ENCODE data around the gene HIRA.
"Not testable (repeated sequence)": the region's sequence is repeated elsewhere in the genome, so short reads cannot be mapped to it uniquely, and the experiment has no call there.

HIRA gene

DNA sequence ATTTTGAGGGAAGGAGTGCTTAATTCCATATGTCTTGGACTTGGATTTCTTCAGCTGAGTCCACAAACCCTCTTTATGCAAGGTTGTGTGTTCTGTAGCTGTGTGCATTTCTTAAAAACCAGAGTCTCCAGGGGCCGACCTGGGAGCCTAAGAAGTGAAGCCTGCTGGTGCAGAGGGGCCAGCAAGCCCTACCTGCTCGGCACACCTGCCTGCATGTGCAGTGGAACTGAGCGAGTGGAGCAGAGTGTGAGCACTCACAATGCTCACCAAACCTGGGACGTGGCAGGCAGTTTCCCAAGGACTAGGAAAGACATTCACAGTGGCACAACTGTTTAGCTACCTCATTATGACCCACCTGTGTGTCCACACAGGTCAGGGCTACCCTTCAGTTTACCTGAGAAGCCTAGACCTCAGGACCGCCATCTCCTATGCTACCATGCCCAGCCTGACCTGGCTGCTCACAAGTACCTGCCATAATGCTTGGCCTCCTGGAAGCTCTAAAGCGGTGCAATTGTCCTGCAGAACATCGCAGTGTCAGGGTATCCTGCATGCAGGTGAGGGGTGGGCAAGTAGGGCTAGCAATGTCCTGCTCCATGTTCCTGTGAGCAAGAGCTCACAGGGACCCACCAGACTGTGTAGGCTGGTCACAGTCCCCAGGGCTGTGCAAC, 12.1 kb upstream of the HIRA start:
- DNase-seq = no peak

DNA sequence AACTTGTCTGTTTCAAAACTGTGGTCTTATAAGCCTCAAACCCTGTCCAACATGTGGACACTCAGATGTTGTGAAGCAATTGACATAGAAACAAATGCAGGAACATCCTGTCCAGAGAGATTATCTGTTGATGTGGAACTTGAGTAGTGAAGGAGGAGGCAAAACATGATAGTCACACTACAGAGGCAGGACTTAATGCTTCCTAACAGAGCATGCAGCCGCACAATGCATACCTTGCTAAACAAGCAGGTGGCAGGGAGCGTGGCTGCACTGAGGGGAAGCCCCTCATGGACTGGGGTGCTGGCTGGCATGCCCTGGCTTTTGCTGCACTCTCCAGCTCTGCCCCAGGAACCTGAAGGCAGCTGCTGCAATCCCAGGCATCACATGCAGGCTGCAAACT, 10.6 kb upstream of the HIRA start:
- no peak for DNase-seq

DNA sequence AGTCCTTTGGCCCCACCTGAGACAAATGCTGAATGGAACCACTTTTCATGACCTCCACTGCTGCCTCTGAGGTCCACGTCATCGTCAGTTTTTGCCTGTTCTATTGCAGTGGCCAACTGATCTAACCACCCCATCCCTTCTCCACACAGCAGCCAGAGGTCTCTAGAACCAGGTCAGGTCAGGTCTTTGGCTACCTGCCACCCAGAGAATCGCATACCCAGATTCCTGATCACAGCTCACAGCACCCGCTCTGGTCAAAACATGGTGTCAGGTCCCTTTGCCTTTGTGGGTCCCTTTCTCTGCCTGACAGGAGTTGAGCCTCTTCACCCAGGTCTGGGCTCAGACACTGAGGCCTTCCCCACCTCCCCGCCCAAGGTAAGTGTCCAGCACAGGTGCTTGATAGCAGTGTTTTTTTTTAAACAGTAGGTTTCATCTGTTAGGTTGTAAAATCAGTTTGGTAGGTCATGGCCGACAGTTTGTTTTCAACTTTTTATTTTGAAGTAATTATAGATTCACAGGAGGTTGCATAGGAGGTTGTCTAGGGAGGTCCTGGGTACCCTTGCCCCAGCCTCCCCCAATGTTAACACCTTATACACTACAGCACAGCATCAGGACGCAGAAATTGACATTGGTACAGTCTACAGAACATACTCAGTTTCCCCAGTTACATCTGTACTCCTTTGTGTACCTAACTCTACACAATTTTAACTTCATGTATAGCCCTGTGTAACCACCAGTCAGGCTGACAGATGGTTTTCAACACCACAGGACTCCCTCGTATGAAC, 9.1 kb upstream of the HIRA start:
- DNase-seq = no peak

DNA sequence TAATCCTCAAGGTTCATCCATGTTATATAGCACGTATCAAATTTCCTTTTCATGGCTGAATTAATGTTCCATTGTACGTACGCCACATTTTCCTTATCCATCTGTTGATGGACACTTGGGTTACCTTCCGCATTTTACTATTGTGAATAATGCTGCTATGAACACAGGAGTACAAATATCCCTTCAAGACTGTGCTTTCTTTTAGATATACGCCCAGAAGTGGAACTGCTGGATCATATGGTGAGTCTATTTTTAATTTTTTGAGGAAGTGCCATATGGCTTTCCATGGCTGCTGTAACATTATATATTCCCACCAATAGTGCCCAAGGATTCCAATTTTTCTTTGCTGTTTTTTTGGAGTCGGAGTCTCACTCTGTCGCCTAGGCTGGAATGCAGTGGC, 6.8 kb upstream of the HIRA start:
- DNase-seq = peak in 2 of 4 experiments; percentile 37 to 55

DNA sequence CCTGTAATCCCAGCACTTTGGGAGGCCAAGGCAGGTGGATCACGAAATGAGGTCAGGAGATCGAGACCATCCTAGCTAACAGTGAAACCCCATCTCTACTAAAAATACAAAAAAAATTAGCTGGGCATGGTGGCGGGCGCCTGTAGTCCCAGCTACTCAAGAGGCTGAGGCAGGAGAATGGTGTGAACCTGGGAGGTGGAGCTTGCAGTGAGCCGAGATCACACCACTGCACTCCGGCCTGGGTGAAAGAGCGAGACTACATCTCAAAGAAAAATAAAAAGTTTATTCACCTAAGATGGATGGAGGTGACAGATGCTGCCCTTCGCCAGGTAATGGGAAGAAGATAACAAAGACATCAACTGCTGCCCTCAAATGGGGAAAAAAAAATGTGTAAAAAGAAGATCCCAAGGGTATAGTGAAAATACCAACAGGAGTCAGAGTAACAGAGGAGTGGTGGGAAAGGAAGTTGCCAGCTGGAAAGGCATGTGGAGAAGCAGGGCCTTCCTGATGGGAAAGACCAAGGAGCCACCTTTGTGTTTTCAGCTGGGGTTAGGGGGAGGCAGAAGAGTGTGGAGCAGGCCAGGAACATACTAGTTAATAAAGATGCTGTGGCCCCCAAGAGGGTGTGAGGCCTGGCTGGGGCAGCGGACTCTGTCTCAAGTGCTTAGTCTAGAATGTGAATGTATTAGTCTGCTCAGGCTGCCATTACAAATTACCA, 5.1 kb upstream of the HIRA start:
- DNase-seq = not testable (repeated sequence)

DNA sequence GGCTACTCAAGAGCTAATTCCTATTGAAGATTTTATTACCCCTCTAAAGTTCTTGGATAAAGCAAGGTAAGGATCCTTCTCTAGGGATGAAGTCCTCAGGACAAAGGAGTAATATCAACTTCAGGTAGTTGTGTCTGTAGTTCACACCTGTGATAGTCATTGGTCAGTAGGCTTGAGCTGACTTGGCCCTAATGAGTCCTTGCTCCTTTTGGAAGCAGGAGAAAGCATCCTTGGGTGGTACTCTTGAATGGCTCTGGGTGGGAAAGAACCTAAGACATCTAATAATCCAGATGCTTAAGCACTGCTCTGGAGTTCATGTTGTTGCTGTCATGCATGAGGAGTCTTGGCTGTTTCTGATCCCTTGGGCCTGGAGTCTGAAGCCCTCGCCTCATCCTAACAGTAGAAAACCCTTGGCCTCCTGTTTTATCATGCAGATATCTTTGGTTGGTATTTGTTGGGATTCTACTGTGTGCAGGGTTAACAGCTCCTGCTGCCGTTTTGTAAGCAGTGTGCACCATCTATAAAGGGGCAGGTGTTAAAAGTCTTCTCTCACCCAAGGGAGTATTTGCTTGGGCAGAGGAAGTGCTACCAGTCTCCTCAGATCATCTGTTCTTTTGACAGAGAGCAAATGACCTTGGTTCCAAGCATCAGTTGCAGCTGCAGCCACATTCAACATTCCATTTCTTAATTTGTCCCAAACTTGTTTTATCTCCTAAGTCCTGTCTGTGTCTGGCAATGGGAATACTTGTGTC, 3.5 kb upstream of the HIRA start:
- DNase-seq = no peak

DNA sequence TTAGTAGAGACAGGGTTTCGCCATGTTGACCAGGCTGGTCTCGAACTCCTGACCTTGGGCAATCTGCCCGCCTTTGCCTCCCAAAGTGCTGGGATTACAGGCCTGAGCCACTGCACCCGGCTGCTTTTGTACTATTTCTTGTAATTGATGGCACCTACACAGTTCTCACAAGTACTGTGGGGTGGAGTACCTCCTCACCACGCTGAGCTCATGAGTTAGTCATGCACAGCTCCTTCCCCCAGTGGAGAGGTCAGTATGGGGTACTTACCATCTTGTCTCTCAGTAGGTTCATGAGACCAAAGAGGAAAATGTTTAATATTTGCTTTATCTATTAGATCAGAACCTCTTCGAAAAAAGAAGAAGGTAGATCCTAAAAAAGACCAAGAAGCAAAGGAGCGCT, 2.9 kb upstream of the HIRA start:
- DNase-seq = peak in 2 of 4 experiments; percentile 13 to 14

DNA sequence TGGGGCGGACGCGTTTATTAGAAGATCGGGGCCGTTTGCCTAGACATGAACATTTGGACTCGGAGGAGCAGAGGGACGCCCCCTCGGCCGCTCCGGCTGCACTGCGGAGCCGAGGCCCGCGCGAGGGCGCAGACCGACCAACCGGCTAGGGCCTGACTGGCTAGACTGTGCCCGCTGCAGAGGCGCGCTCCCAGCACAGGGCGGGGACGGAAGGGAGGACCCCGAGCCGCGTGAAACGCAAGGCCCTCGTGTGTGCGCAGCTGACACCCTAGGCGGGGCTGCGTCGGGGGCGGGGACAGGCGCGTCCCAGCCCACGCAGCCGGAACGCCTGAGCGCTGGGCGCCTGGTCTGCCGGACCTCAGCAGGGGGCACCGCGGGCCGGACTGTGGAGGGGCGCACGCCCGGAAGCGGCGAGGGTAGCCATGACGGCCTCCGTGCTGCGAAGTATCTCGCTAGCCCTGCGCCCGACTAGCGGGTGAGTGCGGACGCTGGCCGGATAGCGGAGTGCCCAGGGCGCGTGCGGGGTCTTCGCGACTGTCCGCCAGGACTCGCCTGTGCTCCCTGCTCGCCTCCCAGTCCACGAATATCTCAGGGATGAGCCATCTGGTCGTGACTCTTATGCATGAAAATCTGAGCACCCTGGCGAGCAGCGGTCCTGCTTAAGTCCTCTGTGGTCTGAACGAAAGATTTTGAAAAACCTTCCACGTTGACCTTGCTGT, 759 bp upstream of the HIRA start, which contains the start of gene MRPL40:
TSS of gene MRPL40 (plus strand) at position 413 of the 719 bp plus-strand sequence. CDS start at position 423, 10 bp downstream.
- peak; percentile 98 to 99 (median 99) for DNase-seq

DNA sequence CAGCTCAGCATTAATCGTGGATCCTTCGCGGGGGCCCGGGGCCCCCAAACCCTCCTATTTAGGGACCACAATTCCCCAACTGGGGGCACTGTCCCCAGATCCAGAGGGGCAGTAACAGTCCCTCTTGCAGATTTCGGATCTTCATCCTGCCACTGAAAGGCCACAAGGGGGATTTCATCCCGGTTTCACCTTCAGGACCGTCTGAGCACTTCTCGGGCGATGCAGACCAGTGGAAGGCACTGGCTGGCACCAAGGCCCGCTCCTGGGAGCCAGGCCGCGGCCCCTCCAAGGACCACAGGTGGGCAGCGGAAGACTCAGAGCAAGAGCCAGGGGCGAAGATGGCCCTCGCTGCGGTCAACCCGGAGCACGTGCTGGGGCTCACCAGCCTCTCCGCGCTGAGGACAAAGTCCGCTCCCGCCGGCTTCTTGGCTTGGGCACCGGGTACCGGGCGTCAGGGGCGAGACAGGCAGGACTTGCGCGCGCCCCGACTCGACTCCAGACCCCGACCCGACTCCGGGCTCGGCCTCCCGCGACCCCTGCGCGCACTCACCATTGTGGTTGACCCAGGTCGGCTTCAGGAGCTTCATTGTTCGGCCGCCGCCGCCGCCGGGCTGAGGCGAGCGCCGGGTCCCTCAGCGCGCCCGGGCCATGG, 517 bp downstream of the HIRA start:
- peak; percentile 21 to 49 (median 32) for DNase-seq

DNA sequence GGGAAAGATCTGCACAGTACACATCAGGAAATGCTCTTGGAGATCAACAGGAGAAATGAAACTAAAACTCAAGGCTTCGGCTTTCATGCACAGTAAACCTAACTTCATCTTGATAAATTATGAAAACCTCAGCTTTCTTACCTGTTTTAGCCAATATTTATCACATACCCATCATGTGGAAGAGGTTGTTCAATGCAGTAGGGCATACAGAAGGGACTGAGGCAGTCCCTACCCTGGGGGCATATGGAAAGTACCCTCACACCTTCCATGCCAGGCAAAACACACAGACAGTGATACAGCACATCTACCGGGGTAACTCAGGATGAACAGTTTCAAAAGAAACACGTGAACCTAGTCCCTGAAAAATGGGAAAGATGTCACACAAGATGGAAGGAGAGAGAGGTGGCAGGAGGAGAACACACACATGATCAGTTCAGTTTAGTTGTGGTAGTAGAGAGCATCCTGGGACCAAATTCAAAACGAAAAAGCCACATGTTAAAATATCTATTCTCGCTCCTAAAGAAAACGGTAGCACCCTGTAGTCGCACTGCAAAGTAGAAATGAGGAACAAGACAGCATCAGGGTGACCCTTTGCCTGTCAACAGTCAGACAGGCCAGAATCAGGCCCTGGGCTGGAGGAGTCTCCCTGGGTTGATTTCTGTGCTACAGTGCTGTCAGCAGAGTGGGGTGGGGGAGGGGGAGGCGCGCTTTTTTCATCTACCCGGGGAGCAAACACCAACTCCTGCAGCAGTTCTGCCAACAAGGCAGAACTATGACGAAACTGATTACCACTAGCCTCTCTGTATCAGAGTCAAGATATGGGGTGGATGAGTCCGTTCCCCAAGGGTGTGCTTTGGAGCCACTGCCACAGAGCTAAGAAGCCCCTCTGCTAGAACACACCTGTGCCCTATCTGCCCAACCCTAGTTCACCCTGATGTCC, 1.3 kb downstream of the HIRA start:
- peak; percentile 58 to 77 (median 72) for DNase-seq

DNA sequence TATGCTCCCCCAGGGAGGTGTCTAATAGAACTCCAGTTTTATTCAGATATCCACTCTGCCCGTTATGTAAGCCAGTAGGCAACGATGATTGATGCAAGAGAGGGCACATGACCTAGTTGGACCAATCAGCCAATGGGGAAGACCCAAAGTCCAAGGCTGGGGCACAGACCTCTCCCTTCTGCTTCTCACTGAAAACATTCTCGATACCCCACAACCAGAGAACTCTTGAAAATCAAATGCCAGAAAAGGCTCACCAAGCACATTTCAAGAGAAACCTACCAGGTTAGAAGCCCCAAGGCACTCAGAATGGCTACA, 7.4 kb downstream of the HIRA start:
- peak in 1 of 4 experiments; percentile 24 for DNase-seq

DNA sequence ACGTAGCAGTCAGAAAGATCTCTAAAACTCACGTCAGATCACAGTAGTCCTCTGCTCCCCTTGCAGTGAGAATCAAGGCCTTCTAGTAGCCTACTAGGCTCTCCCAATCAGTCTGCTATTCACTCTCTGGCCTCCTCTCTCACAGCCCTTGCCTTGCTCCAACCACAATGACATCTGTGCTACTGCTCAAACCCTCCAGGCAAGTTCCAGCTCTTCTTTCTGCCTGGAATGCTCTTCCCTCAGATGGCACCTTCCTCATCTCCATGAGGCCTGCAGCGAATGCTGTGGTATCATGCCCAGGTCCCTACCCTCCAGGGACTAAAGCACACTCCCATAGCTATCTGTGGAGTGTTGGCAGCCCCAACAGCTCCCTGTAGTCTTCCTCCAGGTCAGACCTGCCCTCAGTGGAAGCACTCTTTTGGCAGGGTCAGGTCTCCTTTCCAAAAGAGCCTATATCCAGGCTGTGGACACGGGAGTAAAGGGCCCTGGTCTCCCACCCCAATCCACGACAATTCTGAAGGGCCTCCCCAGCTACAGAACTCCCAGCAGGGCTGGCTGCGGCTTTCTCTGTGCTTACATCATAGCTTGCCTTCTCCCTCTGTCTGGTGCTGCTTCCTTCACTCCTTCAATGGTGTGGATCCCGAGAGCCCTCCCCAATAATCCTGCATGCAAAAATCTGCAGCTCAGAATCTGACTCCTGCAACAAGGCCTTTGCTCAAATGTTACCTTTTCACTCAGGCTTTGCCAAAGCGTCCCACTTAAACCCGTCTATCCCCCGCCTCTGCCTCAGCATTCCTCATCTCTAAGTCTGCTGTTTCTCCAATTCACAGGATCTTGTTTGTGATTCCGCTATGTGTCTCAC, 8.9 kb downstream of the HIRA start:
- DNase-seq = no peak

DNA sequence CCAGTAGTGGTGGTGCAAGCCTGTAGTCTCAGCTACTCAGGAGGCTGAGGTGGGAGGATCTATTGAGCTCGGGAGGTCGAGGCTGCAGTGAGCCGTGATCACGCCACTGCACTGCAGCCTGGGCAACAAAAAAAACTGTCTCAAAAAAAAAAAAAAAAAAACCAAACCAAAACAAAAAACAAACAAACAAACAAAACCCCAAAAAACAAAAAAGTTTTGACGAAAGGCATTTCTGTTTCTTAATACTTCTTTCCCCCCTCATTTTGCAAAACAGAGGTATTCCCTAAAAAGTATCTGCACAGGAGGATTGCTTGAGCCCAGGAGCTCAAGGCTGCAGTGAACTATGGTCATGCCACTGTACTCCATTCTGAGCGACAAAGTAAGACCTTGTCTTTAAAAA, 11.2 kb downstream of the HIRA start:
- no peak for DNase-seq

DNA sequence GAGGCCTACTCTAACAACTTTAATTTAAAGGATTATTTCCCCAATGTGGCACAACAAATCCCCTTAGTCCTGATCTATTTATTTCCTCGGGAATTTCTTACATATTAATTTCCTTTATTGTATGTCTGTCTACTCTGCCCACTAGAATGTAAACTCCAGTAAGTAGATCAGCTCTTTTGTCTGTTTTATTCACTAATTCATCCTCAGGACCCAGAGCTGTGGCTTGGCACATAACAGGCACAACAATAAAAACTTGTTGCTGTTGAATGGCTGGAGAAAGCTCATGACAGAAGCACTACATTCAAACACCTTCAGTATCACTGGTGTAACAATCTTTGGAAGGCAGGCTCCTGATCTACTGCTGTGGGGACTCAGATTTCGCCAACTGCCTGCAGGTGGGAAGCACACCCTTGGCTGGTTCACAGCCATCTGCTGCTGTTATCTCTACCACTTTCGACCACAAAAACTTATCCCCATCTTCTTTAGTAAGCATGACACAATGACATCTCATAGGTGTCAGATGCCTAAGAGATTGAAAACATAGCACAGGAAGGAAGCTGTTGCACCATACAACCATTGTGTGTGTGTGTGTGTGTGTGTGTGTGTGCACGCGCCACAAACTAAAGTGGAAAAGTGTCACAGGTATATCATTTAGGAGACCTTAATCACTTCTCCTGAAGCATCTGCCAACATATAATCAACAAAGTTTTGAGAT, 11.9 kb downstream of the HIRA start:
- DNase-seq = no peak

DNA sequence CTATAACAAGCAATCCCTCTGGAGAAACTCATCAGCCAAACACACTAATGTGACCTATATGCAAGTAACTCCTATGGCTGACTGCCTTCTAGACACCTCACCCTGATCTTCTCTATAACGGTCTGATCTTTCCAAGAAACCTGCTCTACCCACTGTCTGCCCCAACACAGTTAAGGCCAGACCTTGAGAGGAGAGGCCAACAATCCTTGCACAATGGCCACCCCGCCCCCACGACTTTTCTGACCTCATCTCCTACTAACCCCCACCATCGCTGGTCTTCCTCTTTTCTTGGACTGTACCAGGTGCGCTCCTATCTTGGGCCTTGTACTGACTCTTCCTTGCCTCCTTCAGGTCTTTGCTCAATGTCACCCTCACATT, 12.5 kb downstream of the HIRA start:
- DNase-seq = peak; percentile 59 to 77 (median 66)

DNA sequence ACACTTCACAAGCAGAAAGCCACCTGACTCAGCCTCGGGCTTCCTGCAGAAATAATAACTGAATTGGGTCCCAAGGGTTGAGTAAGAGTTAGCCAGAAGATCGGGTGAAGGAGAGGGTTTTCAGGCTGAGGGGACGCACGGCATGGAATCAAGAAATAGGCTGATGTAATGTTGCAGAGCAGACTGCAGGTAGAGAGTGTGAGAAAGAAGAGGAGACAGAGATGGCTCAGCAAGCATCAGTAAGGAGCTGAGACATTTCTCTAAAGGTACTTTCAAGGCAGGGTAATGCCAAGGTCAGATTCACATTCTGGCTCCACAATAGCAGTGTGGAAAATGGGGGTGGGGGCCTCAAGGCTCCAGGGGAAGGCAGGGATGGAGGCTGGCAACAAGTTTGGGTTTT, 18.6 kb downstream of the HIRA start:
- DNase-seq = no peak

DNA sequence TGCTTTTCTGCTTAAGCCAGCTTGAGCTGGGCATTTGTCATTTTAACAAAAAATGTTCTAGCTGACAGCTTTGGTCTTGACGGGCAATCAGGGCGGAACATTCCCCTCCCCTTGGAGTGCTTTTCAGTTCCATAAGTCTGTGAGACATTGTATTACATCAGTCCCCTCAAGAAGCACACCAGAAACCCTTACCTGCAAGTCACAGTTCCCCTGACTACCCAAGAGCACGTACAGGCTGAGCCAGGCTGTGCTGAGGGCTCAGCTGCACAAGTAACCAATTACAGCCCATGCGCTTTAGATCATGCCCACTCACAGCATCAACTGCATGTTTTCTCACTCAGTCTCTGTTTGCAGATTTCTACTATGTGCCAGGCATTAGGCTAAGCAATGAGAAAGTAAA, 19.1 kb downstream of the HIRA start:
- no peak for DNase-seq

DNA sequence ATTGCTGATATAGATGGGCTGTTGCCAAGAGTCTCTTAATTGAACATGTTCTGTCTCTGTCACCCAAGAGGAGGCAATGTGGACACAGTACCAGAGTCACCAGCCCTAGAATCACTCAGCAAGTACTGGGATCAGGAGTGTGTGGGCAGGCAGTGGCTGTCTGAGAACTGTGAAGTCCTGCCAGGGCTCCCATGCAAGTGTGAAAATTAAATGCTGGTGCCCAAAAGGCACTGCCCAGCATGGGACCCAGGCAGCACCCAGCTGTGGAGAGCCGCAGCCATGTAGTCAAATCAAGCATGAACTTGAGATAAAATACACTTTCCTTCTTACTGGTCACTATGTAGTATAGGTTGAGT, 19.9 kb downstream of the HIRA start:
- DNase-seq = no peak
